Omental fat pad (tissue), 4 donors: ENCODE results near the gene ATP8A2. TPM values are rescaled to one million over a fixed set of nuclear protein-coding genes. Genes with fewer than 3 reads are reported as not detected.
A peak's percentile ranks its signal among the peaks of the same experiment; 100 is the strongest.

ENCODE experiments used
- ATAC-seq: fragments of 150-250 bp; one replicate; pipeline ENCODE4 v1.9.1; 2016; ENCODE audit warnings: mild to moderate bottlenecking, moderate library complexity; ENCODE audit not compliant: low FRiP score
- DNase-seq: peaks from one replicate; pipeline ENCODE4 v3.0.0-alpha.2; 2019; ENCODE audit warnings: low spot score
- total RNA-seq, 4 donors: library from RNA; depleted of rRNA; stranded (reverse); fragments of >200 nt; gene quantifications; one replicate each; pipeline ENCODE4 v1.1.0, GENCODE V29; 2016
- TF ChIP-seq, protein P1 (sequence below), 3 donors: fragments of 450-650 bp; IDR thresholded peaks; one replicate each; pipeline ENCODE4 v1.5.1; 2016 to 2017; ENCODE audit warnings: antibody characterized with exemption in 3 of 3, mild to moderate bottlenecking in 3 of 3, moderate library complexity in 2 of 3

ATP8A2 gene
- total RNA-seq, 4 donors from 2014 or later, result 0.16 to 0.19 TPM; not detected in 2

DNA sequence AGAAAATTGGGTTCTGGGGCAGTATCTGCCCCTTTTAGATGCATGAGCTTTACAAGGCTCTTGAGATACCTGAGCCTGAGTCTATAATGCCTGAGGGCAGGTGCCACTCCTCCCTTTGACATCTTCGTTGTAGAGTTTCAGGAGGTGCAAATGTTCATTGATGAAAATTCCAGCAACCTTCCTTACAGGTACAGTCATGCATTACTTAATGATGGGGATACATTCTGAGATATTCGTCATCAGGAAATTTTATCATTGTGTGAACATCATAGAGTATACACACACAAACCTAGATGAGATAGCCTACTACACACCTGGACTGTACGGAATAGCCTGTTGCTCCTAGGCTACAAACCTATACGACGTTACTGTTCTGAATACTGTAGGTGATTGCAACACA lies 370.0 kb downstream of the ATP8A2 start:
- DNase-seq (no peak), ATAC-seq (no peak)
- TF ChIP-seq, protein P1, sequence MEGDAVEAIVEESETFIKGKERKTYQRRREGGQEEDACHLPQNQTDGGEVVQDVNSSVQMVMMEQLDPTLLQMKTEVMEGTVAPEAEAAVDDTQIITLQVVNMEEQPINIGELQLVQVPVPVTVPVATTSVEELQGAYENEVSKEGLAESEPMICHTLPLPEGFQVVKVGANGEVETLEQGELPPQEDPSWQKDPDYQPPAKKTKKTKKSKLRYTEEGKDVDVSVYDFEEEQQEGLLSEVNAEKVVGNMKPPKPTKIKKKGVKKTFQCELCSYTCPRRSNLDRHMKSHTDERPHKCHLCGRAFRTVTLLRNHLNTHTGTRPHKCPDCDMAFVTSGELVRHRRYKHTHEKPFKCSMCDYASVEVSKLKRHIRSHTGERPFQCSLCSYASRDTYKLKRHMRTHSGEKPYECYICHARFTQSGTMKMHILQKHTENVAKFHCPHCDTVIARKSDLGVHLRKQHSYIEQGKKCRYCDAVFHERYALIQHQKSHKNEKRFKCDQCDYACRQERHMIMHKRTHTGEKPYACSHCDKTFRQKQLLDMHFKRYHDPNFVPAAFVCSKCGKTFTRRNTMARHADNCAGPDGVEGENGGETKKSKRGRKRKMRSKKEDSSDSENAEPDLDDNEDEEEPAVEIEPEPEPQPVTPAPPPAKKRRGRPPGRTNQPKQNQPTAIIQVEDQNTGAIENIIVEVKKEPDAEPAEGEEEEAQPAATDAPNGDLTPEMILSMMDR (IDR thresholded peaks at IDR 0.05), result no peak

DNA sequence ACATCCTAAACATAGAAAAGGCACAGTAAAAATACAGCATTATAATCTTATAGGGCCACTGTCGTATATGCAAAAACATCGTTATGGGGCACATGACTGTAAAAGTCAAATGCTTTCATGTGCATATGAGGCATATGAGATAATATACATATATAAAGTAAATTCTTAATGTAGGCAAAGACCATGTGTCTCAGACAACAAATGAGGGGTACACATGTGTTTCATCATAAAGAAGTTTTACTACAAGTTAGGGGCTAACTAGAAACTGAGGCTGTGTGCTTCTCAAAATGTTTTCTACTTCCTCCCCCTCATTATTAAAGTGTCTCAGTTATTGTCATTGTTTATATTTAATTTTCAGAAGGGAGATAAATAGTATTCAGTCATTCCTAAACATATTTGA lies 370.4 kb downstream of the ATP8A2 start:
- no peak for DNase-seq

DNA sequence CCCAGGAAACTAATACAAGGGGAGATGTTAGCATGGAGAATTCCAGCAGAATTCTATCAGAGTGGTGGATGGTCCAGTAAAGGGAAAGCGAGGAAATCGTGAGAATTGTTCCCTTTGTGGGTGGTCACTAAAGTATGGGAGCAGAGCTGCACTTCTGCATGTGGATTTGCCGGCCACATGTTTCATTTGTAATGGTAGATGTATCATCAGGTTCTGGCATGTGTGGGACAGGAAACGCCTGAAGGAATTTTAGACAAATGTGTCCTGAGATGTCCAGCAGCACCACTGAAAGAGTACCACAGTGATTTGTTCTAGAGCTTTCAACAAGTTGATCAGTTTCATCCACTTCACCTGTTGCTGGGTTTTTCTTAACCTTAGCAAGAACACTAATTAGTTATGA lies 371.6 kb downstream of the ATP8A2 start:
- no peak for DNase-seq
- TF ChIP-seq, protein P1 (IDR thresholded peaks at IDR 0.05), result no peak
- ATAC-seq, result no peak

More for the DNA sequence above, 370.4 kb downstream of the ATP8A2 start:
- TF ChIP-seq, protein P1 (IDR thresholded peaks at IDR 0.05), result no peak
- ATAC-seq, result no peak

DNA sequence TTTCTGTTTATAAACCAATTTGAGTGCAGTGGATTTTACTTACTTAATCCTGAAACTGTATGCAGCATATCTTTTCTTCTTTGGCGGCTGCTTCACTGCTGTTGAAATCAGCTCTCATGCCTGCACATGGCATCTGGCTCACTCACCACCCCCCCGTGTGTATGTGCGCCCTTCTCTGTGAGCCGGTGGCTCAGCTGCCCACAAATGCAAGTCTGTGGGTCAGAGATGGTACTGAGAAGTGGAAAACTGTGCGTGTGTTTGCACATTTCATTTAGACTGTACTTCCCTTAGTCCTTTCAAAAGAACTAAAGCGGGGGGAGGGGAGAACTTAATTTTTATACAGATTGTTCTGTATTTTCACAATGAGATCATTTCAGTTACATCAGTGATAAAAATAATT lies 372.4 kb downstream of the ATP8A2 start:
- DNase-seq, result no peak
- ATAC-seq, result no peak
- TF ChIP-seq, protein P1 (IDR thresholded peaks at IDR 0.05), result no peak

DNA sequence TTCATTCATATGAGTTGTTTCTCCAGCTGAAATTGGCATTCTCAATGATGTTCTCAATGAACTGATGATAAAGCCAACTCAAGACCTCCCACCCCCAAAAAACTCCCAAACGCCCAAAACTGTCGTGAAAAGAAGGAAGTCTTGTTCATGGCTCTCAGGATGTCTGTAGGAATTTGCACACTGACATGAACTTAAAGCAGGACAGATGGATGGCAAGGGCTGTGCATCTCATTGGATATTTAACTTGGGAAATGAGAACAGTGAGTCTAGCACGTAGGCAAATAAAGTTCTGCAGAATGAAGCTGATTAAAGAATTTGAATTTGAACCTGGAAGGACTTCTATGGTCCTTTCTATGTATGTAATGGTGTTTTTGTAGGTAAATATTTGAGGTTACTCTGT lies 374.4 kb downstream of the ATP8A2 start:
- TF ChIP-seq, protein P1 (IDR thresholded peaks at IDR 0.05), result no peak
- DNase-seq (no peak), ATAC-seq (no peak)

DNA sequence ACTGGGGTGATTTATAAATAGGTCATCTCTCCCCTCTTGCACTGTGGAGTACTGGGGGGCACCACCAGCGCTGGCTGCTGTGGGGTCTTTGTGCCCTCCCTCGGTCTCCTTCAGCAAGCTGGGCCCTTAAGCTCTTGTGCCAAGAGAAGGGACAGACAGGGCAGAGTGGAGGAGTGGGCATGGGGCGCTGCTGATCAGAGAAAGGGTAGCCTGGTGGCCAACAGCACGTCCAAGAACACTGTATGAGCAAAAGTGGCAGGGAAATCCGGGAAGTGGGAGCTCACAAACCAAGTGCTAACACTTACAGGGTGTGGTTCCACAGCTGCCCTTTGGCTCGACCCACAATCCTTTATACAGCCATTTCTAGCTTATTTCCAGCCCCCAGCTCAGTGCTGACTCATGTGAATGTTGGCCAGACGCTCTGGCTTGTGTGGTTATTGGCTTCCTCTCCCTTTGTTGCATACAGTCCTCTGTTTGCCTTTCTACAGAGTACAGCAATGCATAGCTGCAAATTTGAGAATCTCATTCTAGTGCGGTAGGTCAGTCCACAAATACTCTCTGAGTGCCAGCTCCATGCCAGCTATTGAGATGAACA lies 381.3 kb downstream of the ATP8A2 start:
- peak; percentile 96 for ATAC-seq
- peak; percentile 23 for DNase-seq
- TF ChIP-seq, protein P1 (IDR thresholded peaks at IDR 0.05), result no peak

DNA sequence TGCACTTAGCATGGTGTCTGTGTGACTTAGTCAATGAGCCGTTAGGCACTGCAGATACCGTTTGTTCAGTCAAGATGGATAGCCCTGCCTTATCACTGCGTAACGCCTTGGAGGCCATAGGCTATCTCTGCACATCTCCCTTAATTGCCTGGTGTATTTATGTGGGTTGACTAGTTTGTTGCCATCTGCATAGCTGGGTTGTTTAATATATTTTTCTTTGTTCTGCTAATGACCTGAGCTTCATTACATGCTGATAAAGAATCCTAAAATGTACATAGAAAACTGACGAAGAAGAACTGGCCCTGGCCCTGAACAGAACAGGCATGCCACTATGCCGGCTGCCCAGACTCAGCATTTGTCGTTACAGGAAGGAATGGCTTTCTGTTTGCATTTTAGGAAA lies 382.2 kb downstream of the ATP8A2 start:
- no peak for ATAC-seq
- TF ChIP-seq, protein P1 (IDR thresholded peaks at IDR 0.05), result no peak
- DNase-seq, result no peak
